ENCODE data around the gene KLHL22. TPM values are rescaled to one million over a fixed set of nuclear protein-coding genes. Genes with fewer than 3 reads are reported as not detected.

The KLHL22 gene
- polyA plus RNA-seq, 1 donor, result 36.5 TPM

GRCh38 chr22:20430720-20431510, 64.7 kb downstream of the KLHL22 start:
- DNase-seq, result no peak

GRCh38 chr22:20430101-20430719, 65.4 kb downstream of the KLHL22 start:
- no peak for DNase-seq

GRCh38 chr22:20429254-20430100, 66.1 kb downstream of the KLHL22 start:
- no peak for DNase-seq

- DNase-seq, result no peak
These were observed 66.9 kb downstream of the KLHL22 start for GRCh38 chr22:20428496-20429253.

- DNase-seq, result no peak
These were observed 67.6 kb downstream of the KLHL22 start for GRCh38 chr22:20427945-20428417.

GRCh38 chr22:20427104-20427944, 68.3 kb downstream of the KLHL22 start:
- DNase-seq, result no peak

- DNase-seq, result no peak
These were observed 69.4 kb downstream of the KLHL22 start for GRCh38 chr22:20426259-20426615.

GRCh38 chr22:20425566-20426258, 69.9 kb downstream of the KLHL22 start:
- DNase-seq, result no peak

GRCh38 chr22:20424932-20425565, 70.5 kb downstream of the KLHL22 start:
- DNase-seq, result no peak

GRCh38 chr22:20424568-20424931, 71.0 kb downstream of the KLHL22 start:
- no peak for DNase-seq

GRCh38 chr22:20423906-20424551, 71.6 kb downstream of the KLHL22 start:
- no peak for DNase-seq

GRCh38 chr22:20423008-20423905, 72.3 kb downstream of the KLHL22 start:
- peak; percentile 57 for DNase-seq

GRCh38 chr22:20422271-20423007, 73.2 kb downstream of the KLHL22 start:
- DNase-seq, result peak; percentile 78

- DNase-seq, result no peak
These were observed 74.1 kb downstream of the KLHL22 start for GRCh38 chr22:20421507-20421874.

- no peak for DNase-seq
These were observed 75.3 kb downstream of the KLHL22 start for GRCh38 chr22:20420157-20420842.

- DNase-seq, result no peak
These were observed 76.0 kb downstream of the KLHL22 start for GRCh38 chr22:20419664-20419951.

GRCh38 chr22:20418211-20418788, 77.3 kb downstream of the KLHL22 start:
- DNase-seq, result peak; percentile 87
